GM18951 (cell line): ENCODE results near the gene COL4A1.

Source experiments
- POLR2A ChIP-seq: IDR thresholded peaks from 4 replicates; pipeline ENCODE4 v1.6.1; 2011; ENCODE audit warnings: mild to moderate bottlenecking; ENCODE audit not compliant: insufficient read length, insufficient read depth; ENCODE audit errors: extremely low read depth
- in situ Hi-C: fragments of 300-500 bp; cut with MboI; formaldehyde crosslinking; loops from one replicate; pipeline ENCODE4 v1.12.0; 2022; ENCODE audit warnings: low sequenced_read_pairs, mixed read lengths, inconsistent platforms; ENCODE audit not compliant: unreplicated experiment

The COL4A1 gene

DNA sequence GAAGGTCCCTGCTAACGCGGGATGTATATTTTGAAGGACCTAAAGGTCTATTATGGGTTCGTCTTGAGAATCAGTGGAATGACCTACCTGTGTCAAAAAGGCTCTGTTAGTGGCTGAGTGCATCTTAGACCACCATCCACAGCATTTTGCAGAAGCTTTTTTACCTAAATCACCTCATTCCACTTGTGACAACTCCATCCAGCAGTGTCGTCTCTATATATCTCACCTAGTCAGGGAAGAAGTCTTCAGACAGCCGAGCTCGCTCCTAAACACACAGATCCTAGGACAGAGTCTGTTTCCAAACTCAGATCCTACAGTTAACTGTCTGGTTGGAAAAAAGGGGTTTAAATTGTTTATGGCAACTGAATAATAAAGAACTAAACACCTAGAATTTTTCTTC lies 33.7 kb downstream of the COL4A1 start:
- in situ Hi-C loops: no loop called here
- no peak for TF ChIP-seq POLR2A

DNA sequence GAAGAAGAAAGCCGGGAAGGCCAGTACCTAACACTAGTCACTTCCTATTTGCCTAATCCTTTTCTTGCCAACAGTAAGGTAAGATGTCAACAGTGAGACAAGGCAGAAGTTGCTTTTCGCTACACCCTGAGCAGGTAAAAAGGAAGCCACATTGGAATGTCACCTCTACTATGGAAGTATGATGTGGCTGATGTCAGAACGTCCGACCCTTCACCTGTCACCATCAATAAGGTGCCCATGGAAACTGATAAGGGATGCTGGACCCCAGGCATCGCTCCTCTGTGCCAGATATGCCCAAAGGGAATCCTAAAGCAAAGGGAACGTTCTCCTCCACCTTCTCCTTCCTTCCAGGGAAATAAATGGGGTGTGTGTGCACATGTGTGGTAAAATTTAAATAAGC lies 34.3 kb downstream of the COL4A1 start:
- no peak for TF ChIP-seq POLR2A
- in situ Hi-C loops: no loop called here

DNA sequence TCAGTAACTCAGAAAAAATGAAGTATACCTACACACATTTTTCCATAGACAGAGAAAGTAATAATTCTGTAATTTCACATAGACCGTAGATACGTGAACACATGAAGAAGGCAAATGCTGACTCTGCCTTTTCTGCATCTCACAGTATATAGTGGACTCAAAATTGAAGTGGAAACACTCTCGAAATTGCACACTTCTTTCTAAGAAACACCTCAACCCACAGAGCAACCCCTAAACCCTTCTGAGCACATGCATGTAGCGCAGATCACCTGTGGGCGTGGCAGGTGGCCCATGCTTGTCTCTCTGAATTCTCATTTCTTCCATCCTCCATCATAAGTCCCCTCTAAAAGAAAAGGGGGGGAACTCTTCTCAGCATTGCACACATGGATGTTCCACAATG lies 34.7 kb downstream of the COL4A1 start:
- in situ Hi-C loops: no loop called here
- TF ChIP-seq POLR2A: no peak

DNA sequence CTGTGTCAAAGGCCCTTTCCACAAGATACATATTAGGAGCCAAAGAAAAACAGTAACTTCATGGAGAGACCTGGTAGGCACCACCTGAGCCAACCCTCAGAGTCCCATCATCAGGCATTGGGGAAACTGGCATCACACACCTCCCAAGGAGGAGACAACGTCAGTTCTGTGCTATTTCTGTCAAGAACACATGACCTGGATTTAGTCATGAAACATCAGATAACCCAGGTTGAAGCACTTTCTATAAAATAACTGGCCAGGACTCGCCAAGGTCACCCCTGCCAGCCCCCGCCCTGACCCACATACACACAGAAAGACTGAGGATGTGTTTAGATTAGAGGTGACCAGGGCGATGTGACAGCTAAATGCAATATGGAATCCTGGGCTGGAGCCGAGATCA lies 35.6 kb downstream of the COL4A1 start:
- in situ Hi-C loops: no loop called here
- TF ChIP-seq POLR2A: no peak

DNA sequence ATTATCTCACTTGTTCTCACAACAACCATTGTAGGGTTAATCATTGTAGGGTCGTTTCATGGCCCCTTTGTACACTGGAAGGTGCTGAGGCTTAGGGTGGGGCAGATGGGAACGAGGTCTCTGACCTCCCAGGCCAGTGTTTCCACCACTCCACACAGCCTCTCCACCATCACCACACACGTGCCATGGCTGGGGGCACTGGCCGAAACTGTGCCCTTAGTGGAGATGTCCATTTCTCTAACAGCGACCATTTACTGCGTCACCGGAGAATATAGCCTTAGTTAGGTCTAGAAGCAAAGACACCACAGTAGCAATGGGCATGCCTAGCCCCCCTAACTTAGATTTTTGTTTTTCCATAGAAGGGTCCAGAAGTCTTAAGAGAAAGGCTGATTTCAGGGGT lies 36.5 kb downstream of the COL4A1 start:
- in situ Hi-C loops: no loop called here
- TF ChIP-seq POLR2A: no peak

DNA sequence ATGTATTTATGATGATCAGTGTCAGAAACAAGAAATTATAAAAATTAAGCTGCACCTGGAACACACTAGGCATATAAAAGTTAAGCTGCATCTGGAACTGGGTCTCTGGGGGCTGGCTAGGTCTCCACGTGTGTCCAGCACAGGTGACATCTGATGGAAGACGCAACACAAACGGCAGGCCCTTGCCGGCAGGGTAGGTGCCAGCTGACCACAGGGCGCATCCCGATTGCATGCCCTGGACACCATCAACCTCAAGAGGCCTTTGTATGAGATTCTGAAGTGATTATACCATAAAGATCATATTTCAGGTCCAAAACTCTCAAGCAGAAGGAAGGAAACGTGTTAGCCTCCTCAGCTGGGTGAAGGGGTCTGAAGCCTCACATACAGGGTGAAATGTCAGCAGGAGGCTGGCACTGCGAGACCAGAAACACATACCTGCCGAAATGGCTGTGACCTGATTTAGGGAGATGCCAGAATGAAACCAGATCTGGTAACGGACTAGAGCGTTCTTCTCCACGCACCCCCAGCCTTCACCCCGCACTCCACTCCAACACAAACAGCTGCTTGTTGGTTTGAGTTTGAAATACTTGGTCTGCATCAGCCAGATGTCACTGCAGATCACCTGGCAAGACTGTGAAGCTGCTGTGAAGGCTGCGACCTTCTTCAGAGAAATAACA lies 37.3 kb downstream of the COL4A1 start:
- in situ Hi-C loops: no loop called here
- no peak for TF ChIP-seq POLR2A

DNA sequence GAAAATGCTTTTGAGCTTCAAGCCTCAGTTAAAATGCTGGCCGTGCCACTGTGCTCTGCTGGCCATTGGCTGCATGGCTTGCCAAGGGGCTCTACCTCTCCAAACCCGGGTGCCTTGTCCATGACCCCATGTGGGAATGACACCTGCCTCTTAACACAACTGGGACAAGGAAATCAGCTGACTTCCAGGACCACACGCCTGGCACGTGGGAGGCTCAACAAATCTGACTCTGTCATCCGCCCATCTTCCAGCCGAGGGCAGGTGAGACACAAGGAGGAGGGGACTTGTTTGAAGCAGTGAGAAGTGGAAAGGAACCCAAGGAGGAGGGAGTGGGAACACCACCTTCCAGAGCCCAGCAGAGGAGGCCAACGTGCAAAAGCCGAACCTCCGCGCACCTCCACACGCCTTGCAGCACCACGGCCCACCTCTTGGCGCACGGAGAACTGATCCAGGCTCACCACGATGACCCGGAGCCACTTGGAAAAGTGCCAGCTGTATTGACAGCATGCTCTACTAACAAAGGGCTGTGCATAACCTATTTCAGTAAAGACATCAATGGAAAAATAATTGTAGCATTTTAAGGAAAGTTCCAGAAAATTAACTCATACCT lies 38.3 kb downstream of the COL4A1 start:
- no peak for TF ChIP-seq POLR2A
- in situ Hi-C loops: no loop called here

DNA sequence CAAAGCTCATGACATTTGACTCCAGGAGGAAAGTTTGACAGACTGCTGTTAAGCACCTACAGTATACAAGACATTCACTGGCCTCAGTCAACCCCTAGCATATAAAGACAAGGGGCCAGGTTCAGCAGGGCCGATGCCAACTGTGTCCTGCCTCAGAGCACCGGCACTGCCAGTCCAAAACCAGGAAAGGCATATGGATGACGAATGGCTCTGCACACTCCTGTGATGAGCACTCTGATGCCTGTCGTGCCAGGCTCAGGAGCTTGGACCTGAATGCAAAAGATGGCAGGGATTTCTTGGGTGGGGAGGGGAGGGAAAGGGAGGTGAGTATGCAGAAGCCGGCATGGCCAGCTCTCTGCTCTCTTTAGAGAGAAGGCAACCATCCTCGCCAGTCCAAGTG lies 38.9 kb downstream of the COL4A1 start:
- in situ Hi-C loops: no loop called here
- no peak for TF ChIP-seq POLR2A

DNA sequence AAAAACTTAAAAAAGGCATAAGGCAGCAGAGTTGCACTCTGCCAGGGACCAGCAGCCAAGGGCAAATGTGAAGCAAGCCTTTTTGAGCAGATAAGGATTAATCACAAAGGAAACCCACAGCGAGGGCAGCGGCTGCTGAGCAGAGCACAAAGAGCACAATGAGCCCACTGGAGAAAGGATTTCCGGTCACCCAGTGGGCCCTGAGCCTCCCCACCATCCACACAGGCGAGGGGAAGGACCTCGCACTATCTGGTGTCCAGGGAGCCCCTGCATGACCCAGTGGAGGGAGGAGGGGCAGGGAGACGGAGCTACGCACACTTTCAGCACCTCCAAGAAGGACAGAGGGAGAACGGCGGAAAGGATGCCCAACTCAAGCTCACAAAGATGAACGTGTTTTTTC lies 40.0 kb downstream of the COL4A1 start:
- in situ Hi-C loops: no loop called here
- no peak for TF ChIP-seq POLR2A

DNA sequence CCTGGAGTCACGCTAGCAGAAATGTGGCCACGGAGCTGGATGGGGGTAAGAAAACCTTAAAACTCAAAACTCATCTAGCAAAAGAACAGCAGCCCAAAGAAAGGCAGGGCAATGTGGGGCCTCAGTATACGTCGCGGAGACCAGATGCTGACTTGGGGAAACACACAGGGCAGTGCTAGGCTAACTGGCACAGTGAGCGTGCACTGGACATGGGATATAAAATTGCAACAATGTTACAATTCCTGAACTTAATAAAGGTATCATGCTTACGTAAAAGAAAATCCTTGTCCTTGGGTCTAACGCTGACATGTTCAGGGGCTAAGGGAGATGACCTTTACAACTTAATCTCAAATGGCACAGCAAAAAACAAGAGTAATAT lies 40.5 kb downstream of the COL4A1 start:
- in situ Hi-C loops: no loop called here
- no peak for TF ChIP-seq POLR2A

DNA sequence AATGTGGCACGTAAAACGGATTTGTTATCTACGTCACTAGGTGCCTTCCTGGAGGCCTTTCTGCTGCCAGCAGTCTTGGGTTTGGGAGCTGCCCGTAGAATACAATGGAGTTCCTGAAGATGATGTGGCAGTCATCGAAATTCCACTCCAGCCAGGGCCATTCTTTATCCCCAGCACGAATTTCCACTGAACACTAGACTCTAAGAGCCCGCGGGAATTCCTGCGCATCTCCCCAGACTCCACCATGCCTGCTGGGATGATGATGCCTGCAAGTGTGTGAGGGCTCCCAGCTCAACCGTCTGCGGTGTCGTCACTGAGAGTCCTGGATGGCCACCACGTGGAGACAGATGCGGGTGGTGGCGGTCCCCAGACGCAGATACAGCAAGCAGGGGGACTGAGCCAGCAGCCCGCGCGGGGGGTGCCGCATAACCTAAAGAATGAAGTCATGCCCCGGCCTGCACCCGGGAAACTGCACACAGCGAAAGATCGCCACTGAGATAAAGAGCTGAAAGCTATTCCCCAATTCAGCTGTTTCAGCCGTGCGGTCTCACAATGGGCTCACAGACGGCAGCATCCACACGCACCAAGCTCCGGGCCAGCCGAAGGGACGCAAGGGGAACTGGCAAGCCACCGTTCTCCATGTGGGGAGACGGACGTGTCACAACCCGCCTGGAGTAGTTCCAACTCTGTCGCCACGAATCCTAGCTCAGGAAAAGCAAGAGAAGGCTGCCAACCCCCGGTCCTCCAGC lies 41.1 kb downstream of the COL4A1 start:
- no peak for TF ChIP-seq POLR2A
- in situ Hi-C loops: no loop called here

DNA sequence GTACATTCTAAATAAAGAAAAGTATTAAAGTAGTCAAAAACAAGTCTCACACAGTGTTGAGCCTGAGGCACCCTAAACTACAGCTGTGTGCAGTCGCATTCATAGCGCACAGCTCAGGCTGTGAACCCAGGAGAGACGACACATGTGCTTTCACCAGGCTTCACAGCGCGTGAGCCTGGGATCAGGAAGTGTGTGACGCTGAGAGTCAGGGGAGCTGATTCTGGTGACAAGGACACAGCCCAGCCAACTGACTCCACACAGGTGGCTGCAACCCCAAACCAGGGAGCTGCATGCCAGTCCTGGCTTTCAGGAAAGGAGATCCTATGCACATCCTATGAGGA lies 41.6 kb downstream of the COL4A1 start:
- no peak for TF ChIP-seq POLR2A
- in situ Hi-C loops: no loop called here

DNA sequence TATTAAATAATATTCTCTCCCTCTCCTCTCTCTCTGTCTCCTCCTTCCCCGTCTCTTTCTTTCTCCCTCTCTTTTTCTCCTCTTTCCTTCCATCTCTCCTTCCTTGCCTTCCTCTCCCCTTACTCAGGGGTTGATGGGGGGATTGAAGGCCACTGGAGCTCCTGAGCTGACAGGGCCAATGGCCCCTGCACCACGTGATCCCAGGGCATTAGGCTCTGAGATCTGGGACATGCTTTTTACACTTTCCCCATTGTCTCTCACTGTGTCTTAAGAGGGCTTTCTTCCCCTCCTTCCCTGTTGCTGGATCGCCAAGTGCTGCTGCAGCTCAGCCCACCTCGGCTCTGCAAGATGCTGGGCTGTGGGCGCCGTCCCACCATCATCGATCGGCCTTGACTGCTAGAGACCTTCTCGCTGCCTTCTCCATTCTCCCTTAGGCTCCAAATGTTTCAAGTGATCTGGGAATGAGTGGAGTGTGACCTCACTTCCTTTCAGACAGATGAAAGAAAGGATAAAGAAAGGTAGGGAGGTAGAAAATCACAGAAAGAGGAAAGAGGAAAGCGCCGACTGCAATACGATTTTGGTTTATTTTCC lies 42.2 kb downstream of the COL4A1 start:
- in situ Hi-C loops: no loop called here

DNA sequence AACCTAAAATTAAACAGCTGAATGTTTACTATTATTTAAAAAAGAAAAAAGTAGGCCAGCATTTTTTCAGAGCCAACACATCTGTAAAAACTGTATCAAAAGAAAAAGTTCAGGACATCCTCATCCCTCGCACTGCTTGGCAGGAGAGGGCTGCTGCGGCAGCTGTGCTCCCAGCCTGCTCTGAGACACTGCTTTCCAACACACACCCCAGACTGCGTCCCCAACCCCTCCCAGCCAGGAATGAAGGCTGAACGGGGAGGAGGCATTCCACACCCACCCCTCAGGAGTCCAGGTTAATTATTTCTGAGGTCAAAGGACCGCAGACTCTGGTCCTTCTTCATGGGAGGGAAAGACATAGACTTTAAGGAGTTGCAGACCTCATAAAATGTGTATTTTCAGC lies 43.1 kb downstream of the COL4A1 start:
- in situ Hi-C loops: no loop called here
- TF ChIP-seq POLR2A: no peak

More for the DNA sequence above, 42.2 kb downstream of the COL4A1 start:
- no peak for TF ChIP-seq POLR2A
